ENCODE results near the gene CDC42EP3.
A peak's percentile ranks its signal among the peaks of the same experiment; 100 is the strongest.

CDC42EP3 gene

GRCh38 chr2:37667704-37668103 lies 3.7 kb downstream of the CDC42EP3 start:
- Histone ChIP-seq H3K36me3 (ENCODE audit: control insufficient read depth in 2 of 2, insufficient read depth in 2 of 2, low read length in 2 of 2) (peaks cover 0 to 2% of the 10 kb centered on the region in 2 donors), H3K9ac (ENCODE audit: low read length in 2 of 2) (peak overlapping the region in 1 of 2 donors; percentile 54), H3K4me3 (ENCODE audit: low read length in 2 of 2) (peak overlapping the region; percentile 5 to 56), H3K27ac (ENCODE audit: low read length) (no peak overlapping the region), H3K27me3 (ENCODE audit: control insufficient read depth in 1 of 2, insufficient read depth in 2 of 2, low read length in 2 of 2) (no peaks in the 10 kb centered on the region), H3K9me3 (ENCODE audit: control insufficient read depth in 2 of 2, low read length in 2 of 2) (no peaks in the 10 kb centered on the region), H3K4me1 (ENCODE audit: control insufficient read depth, insufficient read depth, low read length) (peaks cover 40% of the 10 kb centered on the region)

- H3K4me1 ChIP-seq (ENCODE audit: control insufficient read depth, insufficient read depth, low read length): peaks cover 39% of the 10 kb centered on the region
- peak overlapping the region in 1 of 2 donors; percentile 19 for H3K9ac ChIP-seq (ENCODE audit: low read length in 2 of 2)
- no peak overlapping the region for H3K27ac ChIP-seq (ENCODE audit: low read length)
- peaks cover 0 to 2% of the 10 kb centered on the region in 2 donors for H3K36me3 ChIP-seq (ENCODE audit: control insufficient read depth in 2 of 2, insufficient read depth in 2 of 2, low read length in 2 of 2)
- H3K9me3 ChIP-seq (ENCODE audit: control insufficient read depth in 2 of 2, low read length in 2 of 2): no peaks in the 10 kb centered on the region
- H3K4me3 ChIP-seq (ENCODE audit: low read length in 2 of 2): peak overlapping the region; percentile 44 to 52
- no peaks in the 10 kb centered on the region for H3K27me3 ChIP-seq (ENCODE audit: control insufficient read depth in 1 of 2, insufficient read depth in 2 of 2, low read length in 2 of 2)
Measured at GRCh38 chr2:37666772-37667171, 4.7 kb downstream of the CDC42EP3 start.

GRCh38 chr2:37665604-37666362 lies 5.7 kb downstream of the CDC42EP3 start:
- H3K9ac ChIP-seq (ENCODE audit: low read length in 2 of 2): peak overlapping the region in 1 of 2 donors; percentile 43
- peaks cover 44% of the 10 kb centered on the region for H3K4me1 ChIP-seq (ENCODE audit: control insufficient read depth, insufficient read depth, low read length)
- no peaks in the 10 kb centered on the region for H3K9me3 ChIP-seq (ENCODE audit: control insufficient read depth in 2 of 2, low read length in 2 of 2)
- H3K36me3 ChIP-seq (ENCODE audit: control insufficient read depth in 2 of 2, insufficient read depth in 2 of 2, low read length in 2 of 2): peaks cover 0 to 2% of the 10 kb centered on the region in 2 donors
- no peaks in the 10 kb centered on the region for H3K27me3 ChIP-seq (ENCODE audit: control insufficient read depth in 1 of 2, insufficient read depth in 2 of 2, low read length in 2 of 2)
- peak overlapping the region; percentile 26 for H3K27ac ChIP-seq (ENCODE audit: low read length)
- H3K4me3 ChIP-seq (ENCODE audit: low read length in 2 of 2): peak overlapping the region; percentile 2 to 44

- Histone ChIP-seq H3K27me3 (ENCODE audit: control insufficient read depth in 1 of 2, insufficient read depth in 2 of 2, low read length in 2 of 2) (no peaks in the 10 kb centered on the region), H3K36me3 (ENCODE audit: control insufficient read depth in 2 of 2, insufficient read depth in 2 of 2, low read length in 2 of 2) (peaks cover 0 to 2% of the 10 kb centered on the region in 2 donors), H3K9me3 (ENCODE audit: control insufficient read depth in 2 of 2, low read length in 2 of 2) (no peaks in the 10 kb centered on the region), H3K27ac (ENCODE audit: low read length) (no peak overlapping the region), H3K4me1 (ENCODE audit: control insufficient read depth, insufficient read depth, low read length) (peaks cover 43% of the 10 kb centered on the region), H3K4me3 (ENCODE audit: low read length in 2 of 2) (peak overlapping the region in 1 of 2 donors; percentile 44), H3K9ac (ENCODE audit: low read length in 2 of 2) (peak overlapping the region in 1 of 2 donors; percentile 25)
Measured at GRCh38 chr2:37665043-37665442, 6.4 kb downstream of the CDC42EP3 start.

GRCh38 chr2:37664231-37664643 lies 7.2 kb downstream of the CDC42EP3 start:
- H3K27me3 ChIP-seq (ENCODE audit: control insufficient read depth in 1 of 2, insufficient read depth in 2 of 2, low read length in 2 of 2): no peaks in the 10 kb centered on the region
- H3K4me3 ChIP-seq (ENCODE audit: low read length in 2 of 2): no peak overlapping the region
- peaks cover 0 to 2% of the 10 kb centered on the region in 2 donors for H3K36me3 ChIP-seq (ENCODE audit: control insufficient read depth in 2 of 2, insufficient read depth in 2 of 2, low read length in 2 of 2)
- no peak overlapping the region for H3K9ac ChIP-seq (ENCODE audit: low read length in 2 of 2)
- no peaks in the 10 kb centered on the region for H3K9me3 ChIP-seq (ENCODE audit: control insufficient read depth in 2 of 2, low read length in 2 of 2)
- H3K27ac ChIP-seq (ENCODE audit: low read length): no peak overlapping the region
- peaks cover 45% of the 10 kb centered on the region for H3K4me1 ChIP-seq (ENCODE audit: control insufficient read depth, insufficient read depth, low read length)

GRCh38 chr2:37663390-37663789 lies 8.1 kb downstream of the CDC42EP3 start:
- Histone ChIP-seq H3K4me3 (ENCODE audit: low read length in 2 of 2) (no peak overlapping the region), H3K27ac (ENCODE audit: low read length) (no peak overlapping the region)

GRCh38 chr2:37659723-37660122 lies 11.7 kb downstream of the CDC42EP3 start:
- peaks cover 0 to 5% of the 10 kb centered on the region in 2 donors for H3K36me3 ChIP-seq (ENCODE audit: control insufficient read depth in 2 of 2, insufficient read depth in 2 of 2, low read length in 2 of 2)
- no peak overlapping the region for H3K4me3 ChIP-seq (ENCODE audit: low read length in 2 of 2)
- no peak overlapping the region for H3K9ac ChIP-seq (ENCODE audit: low read length in 2 of 2)
- no peaks in the 10 kb centered on the region for H3K27me3 ChIP-seq (ENCODE audit: control insufficient read depth in 1 of 2, insufficient read depth in 2 of 2, low read length in 2 of 2)
- H3K27ac ChIP-seq (ENCODE audit: low read length): no peak overlapping the region
- peaks cover 56% of the 10 kb centered on the region for H3K4me1 ChIP-seq (ENCODE audit: control insufficient read depth, insufficient read depth, low read length)
- no peaks in the 10 kb centered on the region for H3K9me3 ChIP-seq (ENCODE audit: control insufficient read depth in 2 of 2, low read length in 2 of 2)

More at GRCh38 chr2:37663390-37663789, 8.1 kb downstream of the CDC42EP3 start:
- Histone ChIP-seq H3K9ac (ENCODE audit: low read length in 2 of 2) (no peak overlapping the region), H3K36me3 (ENCODE audit: control insufficient read depth in 2 of 2, insufficient read depth in 2 of 2, low read length in 2 of 2) (peaks cover 0 to 2% of the 10 kb centered on the region in 2 donors), H3K27me3 (ENCODE audit: control insufficient read depth in 1 of 2, insufficient read depth in 2 of 2, low read length in 2 of 2) (no peaks in the 10 kb centered on the region), H3K4me1 (ENCODE audit: control insufficient read depth, insufficient read depth, low read length) (peaks cover 50% of the 10 kb centered on the region), H3K9me3 (ENCODE audit: control insufficient read depth in 2 of 2, low read length in 2 of 2) (no peaks in the 10 kb centered on the region)

- H3K9me3 ChIP-seq (ENCODE audit: control insufficient read depth in 2 of 2, low read length in 2 of 2): no peaks in the 10 kb centered on the region
- H3K4me1 ChIP-seq (ENCODE audit: control insufficient read depth, insufficient read depth, low read length): peaks cover 57% of the 10 kb centered on the region
- H3K9ac ChIP-seq (ENCODE audit: low read length in 2 of 2): no peak overlapping the region
- no peak overlapping the region for H3K27ac ChIP-seq (ENCODE audit: low read length)
- H3K36me3 ChIP-seq (ENCODE audit: control insufficient read depth in 2 of 2, insufficient read depth in 2 of 2, low read length in 2 of 2): peaks cover 0 to 5% of the 10 kb centered on the region in 2 donors
- no peaks in the 10 kb centered on the region for H3K27me3 ChIP-seq (ENCODE audit: control insufficient read depth in 1 of 2, insufficient read depth in 2 of 2, low read length in 2 of 2)
- no peak overlapping the region for H3K4me3 ChIP-seq (ENCODE audit: low read length in 2 of 2)
Measured at GRCh38 chr2:37658682-37659081, 12.8 kb downstream of the CDC42EP3 start.

- H3K9me3 ChIP-seq (ENCODE audit: control insufficient read depth in 2 of 2, low read length in 2 of 2): no peaks in the 10 kb centered on the region
- no peaks in the 10 kb centered on the region for H3K27me3 ChIP-seq (ENCODE audit: control insufficient read depth in 1 of 2, insufficient read depth in 2 of 2, low read length in 2 of 2)
- peaks cover 58% of the 10 kb centered on the region for H3K4me1 ChIP-seq (ENCODE audit: control insufficient read depth, insufficient read depth, low read length)
- no peak overlapping the region for H3K27ac ChIP-seq (ENCODE audit: low read length)
- no peak overlapping the region for H3K4me3 ChIP-seq (ENCODE audit: low read length in 2 of 2)
- no peak overlapping the region for H3K9ac ChIP-seq (ENCODE audit: low read length in 2 of 2)
- H3K36me3 ChIP-seq (ENCODE audit: control insufficient read depth in 2 of 2, insufficient read depth in 2 of 2, low read length in 2 of 2): peaks cover 0 to 5% of the 10 kb centered on the region in 2 donors
Measured at GRCh38 chr2:37657471-37657870, 14.0 kb downstream of the CDC42EP3 start.

GRCh38 chr2:37656512-37657423 lies 14.7 kb downstream of the CDC42EP3 start:
- peaks cover 0 to 5% of the 10 kb centered on the region in 2 donors for H3K36me3 ChIP-seq (ENCODE audit: control insufficient read depth in 2 of 2, insufficient read depth in 2 of 2, low read length in 2 of 2)
- H3K9me3 ChIP-seq (ENCODE audit: control insufficient read depth in 2 of 2, low read length in 2 of 2): no peaks in the 10 kb centered on the region
- no peak overlapping the region for H3K27ac ChIP-seq (ENCODE audit: low read length)
- H3K4me3 ChIP-seq (ENCODE audit: low read length in 2 of 2): peak overlapping the region in 1 of 2 donors; percentile 15
- no peaks in the 10 kb centered on the region for H3K27me3 ChIP-seq (ENCODE audit: control insufficient read depth in 1 of 2, insufficient read depth in 2 of 2, low read length in 2 of 2)
- no peak overlapping the region for H3K9ac ChIP-seq (ENCODE audit: low read length in 2 of 2)
- peaks cover 59% of the 10 kb centered on the region for H3K4me1 ChIP-seq (ENCODE audit: control insufficient read depth, insufficient read depth, low read length)

Data from stomach smooth muscle (tissue), 2 donors.